D721Med (cell line): ENCODE results near the gene GSC.

Source experiments
- DNase-seq: peaks from one replicate; pipeline ENCODE4 v3.0.0; 2011; ENCODE audit warnings: low spot score; ENCODE audit not compliant: insufficient read length
- FAIRE-seq: peaks from 2 replicates; lab custom pipeline; 2011; peaks lifted over from hg19 to GRCh38; lab: Jason Lieb, UNC
- TF ChIP-seq, protein P1 (sequence below): IDR thresholded peaks from 2 replicates; pipeline ENCODE4 v1.5.1; 2012; ENCODE audit warnings: mild to moderate bottlenecking, control low read depth; ENCODE audit not compliant: insufficient read depth; ENCODE audit errors: missing control alignments

Gene GSC

DNA sequence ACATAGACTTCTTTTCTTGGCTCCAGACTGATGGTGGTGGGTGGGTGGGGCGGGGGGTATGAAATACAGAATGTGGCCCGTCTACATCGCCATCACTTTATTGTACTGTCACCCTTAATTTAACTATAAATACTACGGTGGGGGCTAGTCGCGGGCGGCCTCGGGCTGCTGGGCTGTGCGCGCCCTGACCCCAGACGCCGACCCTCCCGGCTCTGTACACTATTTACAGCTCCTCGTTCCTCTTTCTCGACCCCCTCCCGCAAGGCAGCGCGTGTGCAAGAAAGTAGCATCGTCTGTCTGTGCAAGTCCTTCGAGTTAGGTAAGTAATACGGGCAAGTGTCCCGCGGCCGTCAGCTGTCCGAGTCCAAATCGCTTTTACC, 1.8 kb downstream of the GSC start:
- FAIRE-seq (no peak), DNase-seq (no peak)
- TF ChIP-seq, protein P1, sequence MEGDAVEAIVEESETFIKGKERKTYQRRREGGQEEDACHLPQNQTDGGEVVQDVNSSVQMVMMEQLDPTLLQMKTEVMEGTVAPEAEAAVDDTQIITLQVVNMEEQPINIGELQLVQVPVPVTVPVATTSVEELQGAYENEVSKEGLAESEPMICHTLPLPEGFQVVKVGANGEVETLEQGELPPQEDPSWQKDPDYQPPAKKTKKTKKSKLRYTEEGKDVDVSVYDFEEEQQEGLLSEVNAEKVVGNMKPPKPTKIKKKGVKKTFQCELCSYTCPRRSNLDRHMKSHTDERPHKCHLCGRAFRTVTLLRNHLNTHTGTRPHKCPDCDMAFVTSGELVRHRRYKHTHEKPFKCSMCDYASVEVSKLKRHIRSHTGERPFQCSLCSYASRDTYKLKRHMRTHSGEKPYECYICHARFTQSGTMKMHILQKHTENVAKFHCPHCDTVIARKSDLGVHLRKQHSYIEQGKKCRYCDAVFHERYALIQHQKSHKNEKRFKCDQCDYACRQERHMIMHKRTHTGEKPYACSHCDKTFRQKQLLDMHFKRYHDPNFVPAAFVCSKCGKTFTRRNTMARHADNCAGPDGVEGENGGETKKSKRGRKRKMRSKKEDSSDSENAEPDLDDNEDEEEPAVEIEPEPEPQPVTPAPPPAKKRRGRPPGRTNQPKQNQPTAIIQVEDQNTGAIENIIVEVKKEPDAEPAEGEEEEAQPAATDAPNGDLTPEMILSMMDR: no peak

DNA sequence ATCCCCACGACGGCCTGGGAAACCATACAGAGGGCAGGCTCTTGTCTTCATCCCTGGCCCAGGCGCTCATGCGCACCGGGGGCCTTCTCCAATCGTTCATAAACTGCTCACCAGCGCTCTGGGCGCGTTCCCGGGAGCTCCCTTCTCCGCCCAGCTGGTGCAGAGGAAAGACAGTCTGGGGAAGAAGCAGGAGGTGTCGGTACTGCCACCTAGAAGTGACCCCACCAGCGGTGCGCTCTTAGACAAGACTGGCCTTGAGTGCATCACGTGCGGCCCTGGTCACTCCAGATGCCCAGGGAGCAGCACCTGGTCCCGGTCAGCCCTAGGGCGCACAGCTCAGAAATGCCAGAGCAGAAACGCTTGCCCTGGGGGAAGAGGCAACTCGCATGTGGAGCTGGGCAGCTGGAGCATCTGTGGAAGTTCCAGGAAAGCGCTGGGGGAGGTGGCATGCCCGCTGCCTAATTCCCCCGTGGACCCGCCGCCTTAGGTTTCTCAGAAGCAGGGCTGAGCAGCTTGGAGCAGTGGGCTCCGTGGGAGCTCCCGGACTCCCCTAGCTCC, 2.5 kb downstream of the GSC start:
- FAIRE-seq: no peak
- TF ChIP-seq, protein P1: no peak
- no peak for DNase-seq

DNA sequence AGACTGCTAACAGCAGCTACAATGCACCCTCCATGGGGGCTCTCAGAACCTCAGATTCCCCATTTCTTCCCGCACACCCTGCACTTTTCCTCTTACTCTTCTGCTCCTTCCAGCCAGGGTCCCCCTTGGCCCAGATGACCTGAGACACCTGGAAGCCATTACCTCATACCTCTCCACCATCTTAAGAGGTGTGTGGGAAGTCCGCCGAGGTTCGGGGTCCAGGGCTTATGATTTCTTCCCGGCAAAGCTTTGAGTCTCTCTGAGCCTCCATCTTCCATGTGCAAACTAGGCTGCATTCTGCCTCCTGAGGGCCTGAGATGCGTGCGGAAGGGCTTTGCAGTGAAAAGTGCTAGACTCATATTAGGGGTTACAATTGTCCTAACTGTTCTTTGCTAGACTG, 5.3 kb downstream of the GSC start:
- TF ChIP-seq, protein P1: no peak
- FAIRE-seq: no peak
- DNase-seq: no peak

DNA sequence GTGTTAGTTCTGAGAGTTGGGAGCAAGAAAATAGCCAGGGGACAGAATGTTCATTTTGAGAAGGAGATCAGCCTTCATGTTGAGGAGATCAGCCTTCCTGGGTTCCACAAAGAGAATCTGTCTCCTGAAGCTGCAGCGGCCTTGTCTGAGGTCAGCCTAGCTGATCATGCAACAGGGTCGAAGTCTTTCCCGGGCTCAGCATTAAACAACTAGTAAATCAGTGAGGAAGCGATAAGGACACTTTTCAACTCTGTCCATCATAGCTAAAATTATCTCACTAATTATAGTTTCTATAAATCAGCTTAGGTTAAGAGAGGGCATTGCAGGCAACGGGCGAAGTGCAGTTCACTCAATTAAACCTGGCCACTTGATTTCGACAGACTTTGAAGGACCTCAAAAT, 7.5 kb downstream of the GSC start:
- DNase-seq (no peak), FAIRE-seq (no peak)
- TF ChIP-seq, protein P1: no peak

DNA sequence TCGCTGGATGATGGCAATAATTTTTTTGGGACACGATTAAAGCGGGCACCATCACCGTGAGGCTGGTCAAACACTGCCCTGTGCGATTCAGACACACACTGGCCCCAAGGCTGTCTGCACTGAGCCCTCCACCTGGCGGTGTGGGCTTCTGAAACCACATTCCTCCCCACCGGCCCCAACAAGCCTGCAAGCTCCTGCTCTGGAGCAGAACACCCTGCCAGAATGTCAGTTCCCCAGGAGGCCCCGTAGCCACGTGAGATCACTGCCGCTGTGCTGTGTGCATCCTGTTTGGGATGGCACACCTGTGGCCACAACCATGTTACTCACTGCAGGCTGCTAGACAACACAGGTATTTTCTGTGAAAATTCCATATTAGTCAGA, 7.9 kb downstream of the GSC start:
- no peak for DNase-seq

DNA sequence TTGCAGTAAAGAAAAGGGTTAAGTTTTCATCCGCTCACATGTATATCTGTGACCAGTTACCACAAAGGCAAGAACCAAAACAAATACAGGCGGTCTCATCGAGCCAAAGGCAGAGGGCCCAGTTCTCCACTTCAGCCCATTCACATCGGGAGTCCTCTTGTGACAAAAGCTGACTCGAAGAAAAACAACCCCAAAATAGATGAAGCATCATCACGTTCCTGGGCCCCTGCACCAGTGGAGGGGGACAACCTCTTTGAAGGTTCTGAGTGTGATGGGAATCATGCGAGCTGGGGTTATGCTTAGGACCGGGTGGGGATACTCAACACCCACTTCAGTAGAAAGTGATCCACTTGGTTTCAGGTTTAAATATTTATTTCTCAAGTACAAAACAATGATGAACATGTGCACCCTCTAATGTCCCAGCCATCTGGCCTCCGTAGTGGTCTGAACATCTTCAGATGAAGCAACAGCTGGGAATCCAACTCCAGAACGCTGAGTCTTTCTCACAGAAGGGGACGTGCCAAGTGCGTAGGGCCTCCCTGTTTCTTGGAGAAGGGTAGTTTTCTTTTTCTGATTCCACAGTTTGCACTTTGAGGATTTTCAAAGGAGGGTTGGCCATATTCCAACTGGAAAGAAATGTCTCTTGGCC, 8.4 kb downstream of the GSC start:
- FAIRE-seq: no peak
- TF ChIP-seq, protein P1: no peak
- DNase-seq: no peak

More for the DNA sequence above, 7.9 kb downstream of the GSC start:
- FAIRE-seq: no peak
- TF ChIP-seq, protein P1: no peak

DNA sequence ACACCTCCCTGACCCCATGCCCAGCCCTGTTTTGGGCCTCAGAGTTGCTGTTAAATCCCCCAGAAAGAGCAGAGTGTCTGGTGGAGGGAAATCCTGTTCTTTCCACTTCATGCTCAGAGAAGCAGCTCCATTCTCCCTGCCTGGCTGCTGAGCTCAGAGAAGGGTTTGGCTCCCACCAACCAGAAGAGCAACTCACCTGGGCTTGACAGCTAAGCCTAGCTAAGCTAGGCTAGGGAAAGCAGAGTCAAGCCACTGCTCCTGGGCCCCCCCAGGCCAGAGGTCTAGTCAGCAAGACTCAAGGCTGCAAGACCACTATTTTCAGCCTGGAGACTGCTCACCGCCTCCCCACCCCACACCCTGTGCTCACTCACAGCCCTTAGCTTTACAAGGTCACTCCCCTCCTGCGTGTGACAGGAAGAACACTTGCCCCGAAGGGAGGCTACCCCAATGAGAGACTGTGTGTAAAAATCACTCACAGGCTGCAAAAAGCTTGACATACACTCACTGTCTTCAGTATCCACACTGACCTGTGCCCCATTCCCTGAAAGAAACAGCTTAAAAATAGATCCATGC, 13.5 kb downstream of the GSC start:
- DNase-seq (no peak), FAIRE-seq (no peak)
- TF ChIP-seq, protein P1: no peak
